Endodermal cell (in vitro differentiated cells): ENCODE measurements around the gene EXOC8. TPM values are rescaled to one million over a fixed set of nuclear protein-coding genes. Genes with fewer than 3 reads are reported as not detected.

ENCODE experiments used
- DNase-seq: peaks from one replicate; pipeline ENCODE4 v3.0.0-alpha.2; 2017
- H3K27ac ChIP-seq: 2 replicates; pipeline ENCODE4 v1.5.1; 2013; ENCODE audit warnings: mild to moderate bottlenecking, low read depth, low read length, moderate library complexity
- H3K27me3 ChIP-seq: 2 replicates; pipeline ENCODE4 v1.6.1; 2013; ENCODE audit warnings: mild to moderate bottlenecking, low read length, moderate library complexity; ENCODE audit not compliant: insufficient read depth, control insufficient read depth, poor library complexity, severe bottlenecking
- H3K36me3 ChIP-seq: 2 replicates; pipeline ENCODE4 v1.7.0; 2013; ENCODE audit warnings: mild to moderate bottlenecking, low read length, moderate library complexity; ENCODE audit not compliant: control insufficient read depth, insufficient read depth
- H3K4me1 ChIP-seq: one replicate; pipeline ENCODE4 v1.7.0; 2013; ENCODE audit warnings: low read length; ENCODE audit not compliant: control insufficient read depth, insufficient read depth
- H3K4me3 ChIP-seq: 2 replicates; pipeline ENCODE4 v1.5.1; 2013; ENCODE audit warnings: mild to moderate bottlenecking, low read length, moderate library complexity
- H3K9ac ChIP-seq: 2 replicates; pipeline ENCODE4 v1.6.1; 2013; ENCODE audit warnings: mild to moderate bottlenecking, low read length, moderate library complexity; ENCODE audit not compliant: poor library complexity, severe bottlenecking; ENCODE audit errors: extremely low read depth
- H3K9me3 ChIP-seq: 2 replicates; pipeline ENCODE4 v1.6.1; 2013; ENCODE audit warnings: mild to moderate bottlenecking, low read length, moderate library complexity; ENCODE audit not compliant: control insufficient read depth
- H3K27ac Mint-ChIP-seq: 2 replicates; pipeline ENCODE4 v1.8.0; 2020; ENCODE audit warnings: mixed read lengths
- H3K27me3 Mint-ChIP-seq: 2 replicates; pipeline ENCODE4 v1.8.0; 2021; ENCODE audit warnings: mild to moderate bottlenecking, mixed read lengths; ENCODE audit not compliant: insufficient read depth
- H3K36me3 Mint-ChIP-seq: 2 replicates; pipeline ENCODE4 v1.8.0; 2020; ENCODE audit warnings: low read depth, mixed read lengths
- H3K4me1 Mint-ChIP-seq: 2 replicates; pipeline ENCODE4 v1.8.0; 2020; ENCODE audit warnings: mixed read lengths
- H3K4me3 Mint-ChIP-seq: 2 replicates; pipeline ENCODE4 v1.8.0; 2020; ENCODE audit warnings: mild to moderate bottlenecking, moderate library complexity, mixed read lengths
- H3K9me3 Mint-ChIP-seq: 2 replicates; pipeline ENCODE4 v1.8.0; 2020; ENCODE audit warnings: mild to moderate bottlenecking, mixed read lengths
- WGBS, 2 experiments: methylation state at CpG; one replicate each; pipeline versions ENCODE4 v1.1.5 to v1.1.7; 2013; ENCODE audit warnings: missing lambda C conversion rate in 2 of 2, mixed read lengths in 1 of 2; ENCODE audit not compliant: insufficient coverage in 1 of 2, insufficient read length in 1 of 2; 5-methylcytosine and 5-hydroxymethylcytosine counted together
- total RNA-seq, 2 donors: library from RNA; stranded (reverse); fragmentation: NEBNext Ultra II Directional in 1 of 2; extraction: Animal tissue kit (Norgen Biotek cat#: 25700) in 1 of 2; gene quantifications; 2 replicates in 1 of 2; 3 replicates in 1 of 2; pipeline ENCODE4 v1.2.1, GENCODE V29; 2021
- TF ChIP-seq, protein P1 (sequence below): fragments of 200-600 bp; sonication (generic); conservative IDR thresholded peaks from 2 replicates; pipeline ENCODE4 v1.5.0; 2021; ENCODE audit warnings: antibody characterized with exemption, mild to moderate bottlenecking

The EXOC8 gene
- total RNA-seq, 2 donors from 2014 or later, result 9.9 to 13.1 TPM

- Mint-ChIP-seq H3K9me3 (no peaks in the 10 kb centered on the region), H3K27me3 (no peaks in the 10 kb centered on the region), H3K36me3 (no peaks in the 10 kb centered on the region), H3K27ac (no peak overlapping the region), H3K4me3 (no peak overlapping the region), H3K4me1 (no peaks in the 10 kb centered on the region)
- no peak overlapping the region for H3K4me3 ChIP-seq
- 86 to 87% methylated on average over 2 to 3 of the region's 3 CpGs for WGBS, 2 experiments
- no peak for DNase-seq
- no peak overlapping the region for H3K27ac ChIP-seq
- TF ChIP-seq, protein P1, sequence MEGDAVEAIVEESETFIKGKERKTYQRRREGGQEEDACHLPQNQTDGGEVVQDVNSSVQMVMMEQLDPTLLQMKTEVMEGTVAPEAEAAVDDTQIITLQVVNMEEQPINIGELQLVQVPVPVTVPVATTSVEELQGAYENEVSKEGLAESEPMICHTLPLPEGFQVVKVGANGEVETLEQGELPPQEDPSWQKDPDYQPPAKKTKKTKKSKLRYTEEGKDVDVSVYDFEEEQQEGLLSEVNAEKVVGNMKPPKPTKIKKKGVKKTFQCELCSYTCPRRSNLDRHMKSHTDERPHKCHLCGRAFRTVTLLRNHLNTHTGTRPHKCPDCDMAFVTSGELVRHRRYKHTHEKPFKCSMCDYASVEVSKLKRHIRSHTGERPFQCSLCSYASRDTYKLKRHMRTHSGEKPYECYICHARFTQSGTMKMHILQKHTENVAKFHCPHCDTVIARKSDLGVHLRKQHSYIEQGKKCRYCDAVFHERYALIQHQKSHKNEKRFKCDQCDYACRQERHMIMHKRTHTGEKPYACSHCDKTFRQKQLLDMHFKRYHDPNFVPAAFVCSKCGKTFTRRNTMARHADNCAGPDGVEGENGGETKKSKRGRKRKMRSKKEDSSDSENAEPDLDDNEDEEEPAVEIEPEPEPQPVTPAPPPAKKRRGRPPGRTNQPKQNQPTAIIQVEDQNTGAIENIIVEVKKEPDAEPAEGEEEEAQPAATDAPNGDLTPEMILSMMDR, result no peak
- H3K9me3 ChIP-seq, result no peaks in the 10 kb centered on the region
- no peaks in the 10 kb centered on the region for H3K36me3 ChIP-seq
- no peak overlapping the region for H3K9ac ChIP-seq
- no peaks in the 10 kb centered on the region for H3K4me1 ChIP-seq
- no peaks in the 10 kb centered on the region for H3K27me3 ChIP-seq
Observed at GRCh38 chr1:231301990-231302389, 35.7 kb downstream of the EXOC8 start.

DNA sequence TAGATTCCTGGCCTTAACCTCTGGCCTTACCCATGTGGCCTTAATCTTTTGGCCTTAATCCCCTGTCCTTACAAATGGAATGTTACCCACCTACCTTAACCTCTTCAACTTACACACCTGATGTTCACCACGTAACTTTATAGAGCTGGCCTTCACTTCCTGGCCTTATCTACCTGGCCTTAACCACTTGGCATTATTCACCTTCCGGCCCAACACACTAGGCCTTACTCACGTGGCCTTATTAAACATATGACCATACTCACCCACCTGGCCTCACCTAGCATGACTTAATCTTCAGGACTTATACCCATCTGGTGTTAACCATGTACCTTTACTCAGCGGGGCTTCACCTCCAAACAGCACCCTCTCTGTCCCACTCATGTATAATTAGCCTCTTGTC is 41.7 kb downstream of the EXOC8 start:
- no peaks in the 10 kb centered on the region for H3K9me3 ChIP-seq
- Mint-ChIP-seq H3K4me1 (no peaks in the 10 kb centered on the region), H3K27me3 (peaks cover 6% of the 10 kb centered on the region), H3K4me3 (no peak overlapping the region), H3K27ac (no peak overlapping the region), H3K9me3 (no peaks in the 10 kb centered on the region), H3K36me3 (no peaks in the 10 kb centered on the region)
- 92 to 96% methylated on average over 3 to 4 of the region's 4 CpGs for WGBS, 2 experiments
- no peak overlapping the region for H3K9ac ChIP-seq
- H3K4me1 ChIP-seq, result no peaks in the 10 kb centered on the region
- H3K27ac ChIP-seq, result no peak overlapping the region
- H3K36me3 ChIP-seq, result no peaks in the 10 kb centered on the region
- TF ChIP-seq, protein P1, result no peak
- no peak overlapping the region for H3K4me3 ChIP-seq
- DNase-seq, result no peak
- H3K27me3 ChIP-seq, result no peaks in the 10 kb centered on the region

GRCh38 chr1:231286603-231287002 is 51.0 kb downstream of the EXOC8 start:
- Mint-ChIP-seq H3K9me3 (peaks cover 16% of the 10 kb centered on the region), H3K36me3 (peaks cover 3% of the 10 kb centered on the region)
- no peaks in the 10 kb centered on the region for H3K4me1 ChIP-seq

More at GRCh38 chr1:231286603-231287002, 51.0 kb downstream of the EXOC8 start:
- Histone ChIP-seq H3K27ac (no peak overlapping the region), H3K9me3 (no peaks in the 10 kb centered on the region), H3K4me3 (no peak overlapping the region), H3K27me3 (no peaks in the 10 kb centered on the region), H3K36me3 (no peaks in the 10 kb centered on the region), H3K9ac (no peak overlapping the region)
- TF ChIP-seq, protein P1, result no peak
- no peak for DNase-seq
- no peak overlapping the region for H3K27ac Mint-ChIP-seq
- peaks cover 10% of the 10 kb centered on the region for H3K27me3 Mint-ChIP-seq
- WGBS, 2 experiments, result 84 to 89% methylated on average over 5 to 6 of the region's 6 CpGs
- H3K4me1 Mint-ChIP-seq, result peaks cover 4% of the 10 kb centered on the region
- no peak overlapping the region for H3K4me3 Mint-ChIP-seq
